Activated T-helper 17 cell treated with anti-CD3 and anti-CD28 coated beads, Interleukin-2, amount 50 U/mL, for 72 hours (primary cell): ENCODE measurements around the gene SLC34A3. TPM values are rescaled to one million over a fixed set of nuclear protein-coding genes. Genes with fewer than 3 reads are reported as not detected.

Experiments
- ATAC-seq: fragments of 150-1000 bp; cut with Tn5 transposase; replicated peaks from 2 replicates; pipeline ENCODE4 v1.10.0; 2021; ENCODE audit warnings: mild to moderate bottlenecking, moderate library complexity
- H3K27ac Mint-ChIP-seq: one replicate; pipeline ENCODE4 v1.8.0; 2022; ENCODE audit warnings: mixed read lengths
- H3K27me3 Mint-ChIP-seq: one replicate; pipeline ENCODE4 v1.8.0; 2022; ENCODE audit warnings: mixed read lengths
- H3K36me3 Mint-ChIP-seq: one replicate; pipeline ENCODE4 v1.8.0; 2022; ENCODE audit warnings: low read depth, mild to moderate bottlenecking, mixed read lengths
- H3K4me1 Mint-ChIP-seq: one replicate; pipeline ENCODE4 v1.8.0; 2022; ENCODE audit warnings: mixed read lengths
- H3K4me3 Mint-ChIP-seq: one replicate; pipeline ENCODE4 v1.8.0; 2022; ENCODE audit warnings: mild to moderate bottlenecking, mixed read lengths
- H3K9me3 Mint-ChIP-seq: one replicate; pipeline ENCODE4 v1.8.0; 2022; ENCODE audit warnings: mixed read lengths
- total RNA-seq, 2 donors: library from RNA; stranded (reverse); gene quantifications; one replicate each; pipeline ENCODE4 v1.2.3, GENCODE V29; 2022

SLC34A3 gene
- total RNA-seq, 2 donors from 2014 or later: not detected

- H3K36me3 Mint-ChIP-seq: no peaks in the 10 kb centered on the region
- H3K27me3 Mint-ChIP-seq: peaks cover 3% of the 10 kb centered on the region
- ATAC-seq: no peak
- H3K27ac Mint-ChIP-seq: no peak overlapping the region
- H3K9me3 Mint-ChIP-seq: no peaks in the 10 kb centered on the region
- H3K4me1 Mint-ChIP-seq: peaks cover 5% of the 10 kb centered on the region
- no peak overlapping the region for H3K4me3 Mint-ChIP-seq
These were observed 2.2 kb upstream of the SLC34A3 start for GRCh38 chr9:137228506-137228967.

GRCh38 chr9:137228968-137229896 lies 1.5 kb upstream of the SLC34A3 start:
- ATAC-seq: no peak
- H3K4me1 Mint-ChIP-seq: peaks cover 5% of the 10 kb centered on the region
- no peak overlapping the region for H3K27ac Mint-ChIP-seq
- H3K9me3 Mint-ChIP-seq: no peaks in the 10 kb centered on the region
- no peaks in the 10 kb centered on the region for H3K36me3 Mint-ChIP-seq
- peaks cover 3% of the 10 kb centered on the region for H3K27me3 Mint-ChIP-seq
- no peak overlapping the region for H3K4me3 Mint-ChIP-seq

GRCh38 chr9:137229903-137230704 lies 597 bp upstream of the SLC34A3 start:
- H3K27me3 Mint-ChIP-seq: peaks cover 6% of the 10 kb centered on the region
- H3K4me3 Mint-ChIP-seq: no peak overlapping the region
- peaks cover 5% of the 10 kb centered on the region for H3K4me1 Mint-ChIP-seq
- no peak overlapping the region for H3K27ac Mint-ChIP-seq
- H3K36me3 Mint-ChIP-seq: no peaks in the 10 kb centered on the region
- no peaks in the 10 kb centered on the region for H3K9me3 Mint-ChIP-seq
- ATAC-seq: no peak

GRCh38 chr9:137231372-137232039 lies 805 bp downstream of the SLC34A3 start:
- no peaks in the 10 kb centered on the region for H3K36me3 Mint-ChIP-seq
- H3K4me3 Mint-ChIP-seq: no peak overlapping the region
- no peak for ATAC-seq
- peaks cover 8% of the 10 kb centered on the region for H3K27me3 Mint-ChIP-seq
- H3K9me3 Mint-ChIP-seq: no peaks in the 10 kb centered on the region
- no peak overlapping the region for H3K27ac Mint-ChIP-seq
- peaks cover 5% of the 10 kb centered on the region for H3K4me1 Mint-ChIP-seq

- no peak for ATAC-seq
- peaks cover 5% of the 10 kb centered on the region for H3K4me1 Mint-ChIP-seq
These were observed 1.4 kb downstream of the SLC34A3 start for GRCh38 chr9:137232101-137232500.

GRCh38 chr9:137232510-137232909 lies 1.8 kb downstream of the SLC34A3 start:
- no peak for ATAC-seq
- Mint-ChIP-seq H3K9me3 (no peaks in the 10 kb centered on the region), H3K4me3 (no peak overlapping the region), H3K4me1 (peaks cover 3% of the 10 kb centered on the region), H3K27ac (no peak overlapping the region), H3K36me3 (no peaks in the 10 kb centered on the region), H3K27me3 (peaks cover 7% of the 10 kb centered on the region)

More at GRCh38 chr9:137232101-137232500, 1.4 kb downstream of the SLC34A3 start:
- peaks cover 8% of the 10 kb centered on the region for H3K27me3 Mint-ChIP-seq
- H3K9me3 Mint-ChIP-seq: no peaks in the 10 kb centered on the region
- H3K4me3 Mint-ChIP-seq: no peak overlapping the region
- H3K36me3 Mint-ChIP-seq: no peaks in the 10 kb centered on the region
- no peak overlapping the region for H3K27ac Mint-ChIP-seq

- Mint-ChIP-seq H3K36me3 (no peaks in the 10 kb centered on the region), H3K27me3 (peaks cover 4% of the 10 kb centered on the region), H3K4me3 (no peak overlapping the region), H3K4me1 (no peaks in the 10 kb centered on the region), H3K9me3 (no peaks in the 10 kb centered on the region), H3K27ac (no peak overlapping the region)
- ATAC-seq: no peak
These were observed 2.7 kb downstream of the SLC34A3 start for GRCh38 chr9:137233143-137233980.

GRCh38 chr9:137234055-137234697 lies 3.5 kb downstream of the SLC34A3 start:
- H3K4me1 Mint-ChIP-seq: no peaks in the 10 kb centered on the region
- peaks cover 4% of the 10 kb centered on the region for H3K27me3 Mint-ChIP-seq
- no peak overlapping the region for H3K27ac Mint-ChIP-seq

GRCh38 chr9:137234758-137235423 lies 4.2 kb downstream of the SLC34A3 start:
- ATAC-seq: no peak
- Mint-ChIP-seq H3K4me1 (no peaks in the 10 kb centered on the region), H3K9me3 (no peaks in the 10 kb centered on the region), H3K27me3 (peaks cover 4% of the 10 kb centered on the region), H3K4me3 (no peak overlapping the region), H3K27ac (no peak overlapping the region), H3K36me3 (no peaks in the 10 kb centered on the region)

More at GRCh38 chr9:137234055-137234697, 3.5 kb downstream of the SLC34A3 start:
- no peak for ATAC-seq
- no peak overlapping the region for H3K4me3 Mint-ChIP-seq
- H3K9me3 Mint-ChIP-seq: no peaks in the 10 kb centered on the region
- H3K36me3 Mint-ChIP-seq: no peaks in the 10 kb centered on the region

- H3K36me3 Mint-ChIP-seq: no peaks in the 10 kb centered on the region
- H3K27me3 Mint-ChIP-seq: peaks cover 4% of the 10 kb centered on the region
- no peak overlapping the region for H3K4me3 Mint-ChIP-seq
- H3K27ac Mint-ChIP-seq: no peak overlapping the region
- no peaks in the 10 kb centered on the region for H3K4me1 Mint-ChIP-seq
- H3K9me3 Mint-ChIP-seq: no peaks in the 10 kb centered on the region
- ATAC-seq: no peak
These were observed 4.9 kb downstream of the SLC34A3 start for GRCh38 chr9:137235424-137236237.

- Mint-ChIP-seq H3K9me3 (no peaks in the 10 kb centered on the region), H3K27ac (no peak overlapping the region), H3K4me1 (peaks cover 5% of the 10 kb centered on the region), H3K4me3 (no peak overlapping the region), H3K36me3 (peaks cover 7% of the 10 kb centered on the region), H3K27me3 (peaks cover 4% of the 10 kb centered on the region)
- ATAC-seq: peak; percentile 23
These were observed 5.7 kb downstream of the SLC34A3 start for GRCh38 chr9:137236238-137236935.

GRCh38 chr9:137236936-137237421 lies 6.3 kb downstream of the SLC34A3 start:
- Mint-ChIP-seq H3K27ac (no peak overlapping the region), H3K36me3 (peaks cover 9% of the 10 kb centered on the region), H3K27me3 (peaks cover 4% of the 10 kb centered on the region), H3K4me1 (peaks cover 5% of the 10 kb centered on the region), H3K9me3 (no peaks in the 10 kb centered on the region), H3K4me3 (no peak overlapping the region)
- no peak for ATAC-seq
